GM21825 (cell line): Measurements from ENCODE around the gene DGKH.
"Not testable (repeated sequence)": the region's sequence is repeated elsewhere in the genome, so short reads cannot be mapped to it uniquely, and the experiment has no call there.

Experiments
- ATAC-seq: cut with Tn5 transposase; IDR thresholded peaks from one replicate; pipeline ENCODE4 v1.9.1; 2021; ENCODE audit warnings: mild to moderate bottlenecking, moderate library complexity; ENCODE audit not compliant: unreplicated experiment

The DGKH gene

DNA sequence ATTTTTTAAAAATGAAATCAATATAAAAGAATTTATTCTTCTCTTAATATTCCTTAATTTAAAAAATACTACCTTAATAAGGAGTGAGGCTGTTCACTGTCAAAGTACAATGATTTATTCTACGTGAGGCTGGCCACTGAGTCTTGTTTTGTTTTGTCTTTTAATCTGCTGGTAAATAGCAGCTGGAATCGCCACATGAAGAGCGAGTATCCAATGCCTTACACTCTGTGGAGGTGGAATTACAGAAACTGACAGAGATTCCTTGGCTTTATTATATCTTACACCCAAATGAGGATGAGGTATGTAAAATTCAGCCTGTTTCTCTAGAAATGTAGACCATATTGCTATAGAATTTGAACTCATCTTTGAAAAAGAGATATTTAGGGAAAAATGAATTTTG, 170.6 kb downstream of the DGKH start:
- no peak for ATAC-seq

- no peak for ATAC-seq
Measured at GRCh38 chr13:42219876-42220275, 171.4 kb downstream of the DGKH start.

DNA sequence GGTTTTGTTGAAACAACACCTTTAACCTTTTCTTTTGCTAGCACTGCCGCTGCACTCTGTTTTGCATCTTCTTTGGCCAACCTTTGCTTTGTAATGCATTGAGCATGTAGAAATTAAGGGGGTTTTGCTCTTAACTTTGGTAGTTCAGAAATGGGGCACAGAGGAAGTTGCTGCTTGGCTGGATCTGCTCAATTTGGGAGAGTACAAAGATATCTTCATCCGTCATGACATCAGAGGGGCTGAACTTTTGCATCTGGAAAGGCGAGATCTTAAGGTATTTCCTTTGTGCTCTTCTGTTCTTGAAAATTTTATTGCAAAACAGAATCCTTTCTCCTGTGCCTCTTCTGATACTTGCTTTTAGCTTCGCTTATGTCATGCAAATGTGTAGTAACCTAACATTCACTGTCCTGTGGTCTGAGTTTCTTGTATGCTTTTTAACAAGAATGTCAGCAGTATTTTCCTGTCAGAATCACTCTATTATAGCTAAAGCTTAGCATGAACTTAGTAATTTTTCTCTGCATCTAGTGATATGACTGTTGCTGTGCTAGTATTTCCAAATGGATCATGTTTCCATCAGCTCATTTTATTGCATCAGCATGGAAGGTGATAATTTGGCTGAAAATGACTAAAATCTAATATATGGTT, 172.8 kb downstream of the DGKH start:
- ATAC-seq, result no peak

DNA sequence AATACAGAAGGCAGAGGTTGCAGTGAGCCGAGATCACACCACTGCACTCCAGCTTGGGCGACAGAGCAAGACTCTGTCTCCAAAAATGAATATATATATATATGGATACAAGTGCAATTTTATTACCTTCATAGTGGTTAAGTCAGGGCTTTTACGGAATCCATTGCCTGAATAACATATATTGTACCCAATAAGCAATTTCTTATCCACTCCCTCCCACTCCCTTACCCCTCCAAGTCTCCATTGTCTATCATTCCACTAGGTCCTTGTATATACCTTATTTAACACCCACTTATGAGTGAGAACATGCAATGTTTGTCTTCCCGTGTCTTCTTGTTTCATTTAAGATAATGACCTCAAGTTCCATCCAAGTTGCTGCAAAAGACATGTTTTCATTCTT, 175.2 kb downstream of the DGKH start:
- ATAC-seq, result no peak

- no peak for ATAC-seq
Measured at GRCh38 chr13:42225051-42225450, 176.6 kb downstream of the DGKH start.

- not testable (repeated sequence) for ATAC-seq
Measured at GRCh38 chr13:42226759-42227158, 178.3 kb downstream of the DGKH start.

GRCh38 chr13:42228527-42228926, 180.1 kb downstream of the DGKH start:
- ATAC-seq, result no peak

GRCh38 chr13:42229287-42229686, 180.8 kb downstream of the DGKH start:
- ATAC-seq, result no peak

- ATAC-seq, result no peak
Measured at GRCh38 chr13:42232671-42233070, 184.2 kb downstream of the DGKH start.

- no peak for ATAC-seq
Measured at GRCh38 chr13:42233726-42234125, 185.3 kb downstream of the DGKH start.

- no peak for ATAC-seq
Measured at GRCh38 chr13:42239161-42239560, 190.7 kb downstream of the DGKH start.

- ATAC-seq, result no peak
Measured at GRCh38 chr13:42239644-42240043, 191.2 kb downstream of the DGKH start.

DNA sequence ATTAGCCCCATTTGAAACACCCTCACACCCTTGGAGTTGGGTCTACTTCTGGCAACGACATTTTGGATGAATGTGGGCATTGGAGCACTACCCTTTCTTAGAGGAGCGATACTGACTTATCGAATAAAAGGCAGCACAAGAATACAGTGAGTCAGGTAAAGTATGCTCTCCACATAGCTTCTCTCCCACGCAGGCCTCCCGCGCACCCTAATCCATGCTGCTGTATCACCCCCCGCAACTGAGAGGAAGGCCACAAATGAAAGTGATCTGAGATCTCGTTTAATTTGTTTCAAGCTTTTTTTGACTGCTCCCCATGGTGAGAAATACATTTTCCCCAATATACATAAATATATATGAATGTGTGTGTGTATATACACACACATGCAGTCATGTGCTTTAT, 198.1 kb downstream of the DGKH start:
- no peak for ATAC-seq

- ATAC-seq, result no peak
Measured at GRCh38 chr13:42247883-42248282, 199.4 kb downstream of the DGKH start.

GRCh38 chr13:42255886-42256285, 207.4 kb downstream of the DGKH start:
- no peak for ATAC-seq

- no peak for ATAC-seq
Measured at GRCh38 chr13:42258747-42259146, 210.3 kb downstream of the DGKH start.

- no peak for ATAC-seq
Measured at GRCh38 chr13:42259515-42259914, 211.1 kb downstream of the DGKH start.

GRCh38 chr13:42260903-42261654, 212.6 kb downstream of the DGKH start:
- no peak for ATAC-seq

DNA sequence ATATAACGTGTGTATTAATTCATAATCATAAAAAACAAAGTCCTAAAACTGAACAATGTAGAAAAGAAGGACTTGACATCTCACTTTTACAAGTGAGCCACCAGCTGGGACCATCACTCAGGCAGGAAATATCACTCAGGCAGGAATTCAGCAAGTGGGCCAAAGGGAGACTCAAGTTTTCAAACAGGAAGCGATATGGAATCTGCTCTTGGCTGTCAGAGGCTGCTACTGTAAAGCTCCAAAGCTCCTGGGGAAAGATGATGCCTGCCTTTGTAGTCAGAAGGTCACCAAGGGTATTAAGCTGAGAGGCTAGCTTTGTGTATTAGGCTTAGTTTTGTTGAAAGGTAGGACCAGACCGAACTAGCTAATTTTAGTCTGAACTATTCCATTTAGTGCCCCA, 218.0 kb downstream of the DGKH start:
- ATAC-seq, result no peak

DNA sequence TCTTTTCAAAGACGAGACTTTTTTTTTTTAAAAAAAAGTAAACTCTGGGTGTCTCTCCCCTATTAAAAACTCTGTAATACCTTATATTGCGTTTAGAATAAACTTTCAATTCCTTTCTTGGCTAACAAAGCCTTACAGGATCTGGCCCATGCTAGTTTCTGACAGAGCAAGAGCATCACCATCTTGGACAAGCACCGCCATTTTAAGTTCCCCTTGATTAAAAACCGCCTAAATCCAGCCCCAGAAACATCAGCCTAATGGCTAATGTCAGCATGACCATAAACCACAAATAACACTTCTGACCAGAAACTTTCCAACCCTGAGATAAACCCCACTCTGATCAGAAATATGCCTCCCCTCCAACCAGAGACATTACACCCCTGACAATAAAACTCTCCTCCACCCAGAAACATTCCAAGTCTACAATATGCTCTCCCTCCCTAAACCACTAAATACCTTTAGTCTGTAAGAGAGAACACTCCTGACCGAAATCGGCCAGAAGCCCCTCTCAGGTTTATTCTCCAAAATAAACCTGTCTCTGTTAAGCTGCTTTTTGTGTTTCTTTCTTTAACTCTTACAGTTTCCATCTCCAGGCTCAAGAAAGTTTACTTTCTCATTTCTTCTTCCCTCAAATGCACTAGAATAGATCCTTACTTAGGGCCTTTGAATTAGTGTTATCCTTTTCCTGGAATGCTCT, 221.9 kb downstream of the DGKH start:
- no peak for ATAC-seq

DNA sequence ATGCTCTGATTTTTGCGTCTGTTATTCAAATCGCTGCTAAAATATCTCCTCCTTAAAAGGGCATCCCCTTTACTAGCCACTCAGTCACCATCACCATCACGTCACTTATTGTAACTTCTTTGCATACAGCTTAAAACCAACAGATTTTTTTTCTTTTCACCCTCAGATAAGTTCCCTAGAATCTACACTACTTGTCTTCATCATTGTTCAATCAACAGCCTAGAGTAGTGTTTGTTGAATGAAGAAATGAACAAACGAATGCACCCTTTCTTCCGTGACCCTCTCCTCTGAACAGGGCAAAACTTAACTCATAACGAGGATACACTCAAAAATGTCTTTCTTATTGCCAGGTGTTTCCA, 222.4 kb downstream of the DGKH start:
- ATAC-seq, result no peak
